Measurements from ENCODE around the gene UBAP1L.

- TF ChIP-seq, protein P1, sequence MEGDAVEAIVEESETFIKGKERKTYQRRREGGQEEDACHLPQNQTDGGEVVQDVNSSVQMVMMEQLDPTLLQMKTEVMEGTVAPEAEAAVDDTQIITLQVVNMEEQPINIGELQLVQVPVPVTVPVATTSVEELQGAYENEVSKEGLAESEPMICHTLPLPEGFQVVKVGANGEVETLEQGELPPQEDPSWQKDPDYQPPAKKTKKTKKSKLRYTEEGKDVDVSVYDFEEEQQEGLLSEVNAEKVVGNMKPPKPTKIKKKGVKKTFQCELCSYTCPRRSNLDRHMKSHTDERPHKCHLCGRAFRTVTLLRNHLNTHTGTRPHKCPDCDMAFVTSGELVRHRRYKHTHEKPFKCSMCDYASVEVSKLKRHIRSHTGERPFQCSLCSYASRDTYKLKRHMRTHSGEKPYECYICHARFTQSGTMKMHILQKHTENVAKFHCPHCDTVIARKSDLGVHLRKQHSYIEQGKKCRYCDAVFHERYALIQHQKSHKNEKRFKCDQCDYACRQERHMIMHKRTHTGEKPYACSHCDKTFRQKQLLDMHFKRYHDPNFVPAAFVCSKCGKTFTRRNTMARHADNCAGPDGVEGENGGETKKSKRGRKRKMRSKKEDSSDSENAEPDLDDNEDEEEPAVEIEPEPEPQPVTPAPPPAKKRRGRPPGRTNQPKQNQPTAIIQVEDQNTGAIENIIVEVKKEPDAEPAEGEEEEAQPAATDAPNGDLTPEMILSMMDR (IDR thresholded peaks at IDR 0.05), result peak in 1 of 4 experiments; percentile 13
- TF ChIP-seq POLR2A (IDR thresholded peaks at IDR 0.05), result peak; percentile 63
Measured at GRCh38 chr15:65133548-65134200, 18.7 kb upstream of the UBAP1L start, which contains the start of gene PDCD7.

Data from prostate gland (tissue), 2 donors.